ENCODE results near the gene GRAMD1A. TPM values are rescaled to one million over a fixed set of nuclear protein-coding genes. Genes with fewer than 3 reads are reported as not detected.

GRAMD1A gene
- total RNA-seq, 1 experiment from 2014 or later, result 49.4 TPM

DNA sequence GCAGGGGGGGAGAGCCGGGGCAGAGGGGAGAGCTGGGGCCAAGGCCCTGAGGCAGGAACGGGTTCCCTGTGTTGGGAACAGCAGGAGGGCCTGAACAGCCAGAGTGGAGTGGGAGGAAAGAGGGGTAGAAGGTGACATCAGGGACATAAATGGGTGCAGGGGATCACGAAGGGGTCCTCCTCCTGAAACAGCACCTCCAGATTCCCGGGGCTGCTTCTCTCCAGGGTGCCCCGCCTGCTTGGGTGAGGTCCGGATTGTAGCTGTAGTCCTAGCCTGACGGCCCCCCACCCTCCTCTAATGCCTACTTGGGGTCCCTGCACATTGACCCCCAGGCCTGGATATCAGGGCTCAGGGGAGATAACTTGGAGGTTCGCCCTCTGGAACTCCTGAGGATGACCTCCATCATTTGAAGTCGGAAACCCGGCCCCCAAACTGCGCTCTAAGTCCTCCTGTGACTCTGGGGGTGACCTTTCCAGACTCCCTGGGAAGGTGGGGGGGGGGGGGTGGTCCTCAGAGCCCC is 29.7 kb downstream of the GRAMD1A start:
- H3K27ac ChIP-seq, result no peak overlapping the region
- H3K9me3 ChIP-seq (replicated peaks), result no peaks in the 10 kb centered on the region
- H3K27me3 ChIP-seq, result no peaks in the 10 kb centered on the region
- no peaks in the 10 kb centered on the region for H3K4me1 ChIP-seq
- DNase-seq, result peak; percentile 19 to 35
- peak overlapping the region; percentile 58 for H3K4me3 ChIP-seq
- H3K36me3 ChIP-seq, result peaks cover 18% of the 10 kb centered on the region

DNA sequence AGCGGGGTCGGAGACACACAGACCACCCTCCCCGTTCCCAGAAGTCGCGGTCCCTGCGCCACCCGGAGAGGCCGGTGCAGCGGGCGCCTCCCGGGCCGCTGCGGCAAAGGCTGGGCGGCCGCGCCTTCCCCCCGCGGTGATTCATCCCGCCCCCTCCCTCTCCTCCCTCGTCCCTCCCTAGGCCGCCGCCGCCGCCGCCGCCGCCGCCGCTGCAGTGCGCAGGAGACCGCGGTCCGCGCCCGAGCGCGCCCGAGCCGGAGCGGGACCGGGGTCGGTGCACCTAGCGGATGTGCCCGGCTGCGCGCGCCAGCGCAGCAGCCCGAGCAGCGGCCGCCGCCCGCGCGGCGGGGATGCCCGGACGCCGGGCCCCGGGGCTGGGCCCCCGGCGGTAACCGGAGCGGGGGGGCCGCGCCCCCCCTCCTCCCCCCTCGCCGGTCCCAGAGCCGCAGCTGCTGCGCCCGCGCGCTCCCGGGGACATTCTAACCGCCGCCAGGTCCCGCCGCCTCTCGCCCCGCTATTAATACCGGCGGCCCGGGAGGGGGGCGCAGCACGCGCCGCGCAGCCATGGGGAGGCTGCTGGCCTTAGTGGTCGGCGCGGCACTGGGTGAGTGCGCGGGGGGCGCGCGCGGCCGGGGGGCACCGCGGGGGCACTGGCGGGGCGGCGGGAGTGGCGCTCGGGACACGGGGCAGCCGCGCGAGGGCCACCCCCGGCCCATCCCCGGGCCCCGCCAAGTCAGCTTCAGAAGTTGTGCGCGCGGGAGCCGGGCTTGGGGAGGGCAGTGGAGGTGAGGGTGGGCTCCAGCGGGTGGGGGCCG is 30.3 kb downstream of the GRAMD1A start, which contains the start of gene SCN1B:
Gene SCN1B (plus strand): TSS at position 214 of the 815 bp plus-strand sequence. CDS start 351 bp downstream, at position 565.
- Histone ChIP-seq H3K4me1 (no peaks in the 10 kb centered on the region), H3K9me3 (replicated peaks) (no peaks in the 10 kb centered on the region), H3K4me3 (peak within 1 kb of the TSS; percentile 58), H3K27me3 (no peaks in the 10 kb centered on the region), H3K27ac (no peak within 1 kb of the TSS), H3K36me3 (peaks cover 12% of the 10 kb centered on the region)
- peak; percentile 67 to 73 for DNase-seq

DNA sequence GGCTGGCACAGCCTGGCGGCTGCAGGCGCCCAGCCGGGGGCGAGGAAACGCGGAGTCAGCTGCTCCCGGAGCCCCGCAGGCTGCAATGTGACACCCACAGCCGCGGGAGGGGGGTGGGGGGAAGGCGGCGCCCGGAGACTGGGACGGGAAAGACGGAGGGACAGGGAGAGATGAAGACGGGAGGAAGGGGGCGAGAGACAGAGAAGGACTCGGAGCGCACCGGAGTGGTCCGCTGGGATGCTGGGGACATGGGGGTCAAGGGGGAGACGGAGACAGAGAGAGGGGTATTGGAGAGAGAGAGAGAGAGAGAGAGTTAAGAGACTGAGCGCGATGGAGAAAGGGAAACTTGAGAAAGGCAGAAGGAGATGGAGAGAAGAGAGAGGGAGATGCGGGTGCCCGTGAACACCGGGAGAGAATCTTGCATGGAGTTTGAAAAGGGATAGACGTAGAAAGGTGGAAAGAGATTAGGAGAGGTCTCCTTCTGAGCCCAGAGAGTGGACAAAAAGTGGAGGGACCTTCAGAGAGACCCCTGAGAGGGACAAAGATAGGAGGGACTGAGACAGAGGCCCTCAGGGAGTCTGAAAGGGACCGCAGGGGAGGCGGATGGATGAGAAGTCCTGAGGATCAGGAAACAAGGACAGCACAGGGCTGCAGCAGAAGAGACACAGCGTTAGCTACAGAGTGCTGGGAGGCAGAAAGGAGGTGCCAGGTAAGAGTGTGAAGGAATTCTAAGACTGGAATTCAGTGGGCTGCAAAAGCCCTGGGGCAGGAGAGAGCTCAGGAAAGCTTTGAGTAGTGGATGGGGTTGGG is 31.2 kb downstream of the GRAMD1A start:
- H3K4me1 ChIP-seq, result no peaks in the 10 kb centered on the region
- peaks cover 9% of the 10 kb centered on the region; the same call in 1 of the 2 replicates for H3K36me3 ChIP-seq
- H3K27ac ChIP-seq, result no peak overlapping the region
- peak; percentile 60 to 76 for DNase-seq
- H3K4me3 ChIP-seq, result peak overlapping the region; percentile 58
- H3K9me3 ChIP-seq (replicated peaks), result no peaks in the 10 kb centered on the region
- H3K27me3 ChIP-seq, result no peaks in the 10 kb centered on the region

DNA sequence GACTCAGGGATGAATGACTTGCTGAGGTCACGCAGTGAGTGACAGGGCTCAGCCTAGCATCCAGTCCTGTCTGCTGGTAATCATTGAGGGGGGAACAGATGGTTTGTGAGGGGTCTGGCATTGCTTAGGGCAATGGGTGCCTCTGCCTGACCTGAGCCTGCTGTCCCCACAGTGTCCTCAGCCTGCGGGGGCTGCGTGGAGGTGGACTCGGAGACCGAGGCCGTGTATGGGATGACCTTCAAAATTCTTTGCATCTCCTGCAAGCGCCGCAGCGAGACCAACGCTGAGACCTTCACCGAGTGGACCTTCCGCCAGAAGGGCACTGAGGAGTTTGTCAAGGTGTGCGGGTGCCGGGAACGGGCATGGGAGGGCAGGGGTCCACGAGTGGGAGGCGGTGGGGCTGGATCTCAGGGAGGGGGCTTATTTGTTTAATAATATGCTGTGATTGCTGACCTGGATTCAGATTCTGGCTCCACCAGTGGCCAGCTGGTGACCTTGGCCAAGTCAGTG is 32.3 kb downstream of the GRAMD1A start:
- no peaks in the 10 kb centered on the region for H3K9me3 ChIP-seq (replicated peaks)
- H3K36me3 ChIP-seq, result peaks cover 3% of the 10 kb centered on the region; the same call in 1 of the 2 replicates
- H3K27me3 ChIP-seq, result no peaks in the 10 kb centered on the region
- no peak for DNase-seq
- no peak overlapping the region for H3K4me3 ChIP-seq
- H3K27ac ChIP-seq, result no peak overlapping the region
- no peaks in the 10 kb centered on the region for H3K4me1 ChIP-seq

DNA sequence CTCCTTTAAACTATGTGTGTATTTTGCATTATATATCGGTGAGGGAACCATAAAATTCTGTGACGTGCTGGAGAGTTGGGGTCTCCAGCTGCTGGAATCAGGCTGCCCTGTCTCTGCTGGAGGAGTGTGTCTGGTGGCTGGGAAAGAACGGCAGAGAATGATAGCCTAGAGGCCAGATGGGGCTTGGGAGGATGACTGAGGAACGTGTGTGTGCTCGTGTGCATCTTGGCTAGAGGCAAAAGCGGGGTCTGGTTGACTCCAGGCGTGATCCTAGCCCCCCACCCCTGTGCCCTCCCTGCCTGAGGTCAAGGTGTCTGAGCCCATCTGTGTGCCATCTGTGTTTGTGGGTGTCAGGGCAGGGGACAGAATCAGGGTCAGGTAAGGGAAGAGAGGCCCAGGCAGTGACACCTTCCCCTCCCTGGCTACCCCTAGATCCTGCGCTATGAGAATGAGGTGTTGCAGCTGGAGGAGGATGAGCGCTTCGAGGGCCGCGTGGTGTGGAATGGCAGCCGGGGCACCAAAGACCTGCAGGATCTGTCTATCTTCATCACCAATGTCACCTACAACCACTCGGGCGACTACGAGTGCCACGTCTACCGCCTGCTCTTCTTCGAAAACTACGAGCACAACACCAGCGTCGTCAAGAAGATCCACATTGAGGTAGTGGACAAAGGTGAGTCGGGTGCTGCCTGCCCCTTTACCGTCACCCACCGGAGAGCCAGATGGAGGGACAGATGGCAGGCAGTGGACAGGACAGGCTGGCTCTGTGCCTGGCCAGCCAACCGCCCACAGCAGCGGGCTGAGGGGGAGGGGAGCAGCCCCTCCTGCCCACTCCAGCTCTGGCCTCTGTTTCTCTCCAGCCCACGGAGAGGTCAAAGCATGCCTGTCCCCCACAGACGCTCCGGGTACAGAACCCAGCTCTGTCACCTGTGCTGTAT is 33.2 kb downstream of the GRAMD1A start:
- Histone ChIP-seq H3K36me3 (no peaks in the 10 kb centered on the region), H3K9me3 (replicated peaks) (no peaks in the 10 kb centered on the region), H3K27me3 (no peaks in the 10 kb centered on the region), H3K27ac (no peak overlapping the region), H3K4me1 (no peaks in the 10 kb centered on the region), H3K4me3 (no peak overlapping the region)
- DNase-seq, result no peak

DNA sequence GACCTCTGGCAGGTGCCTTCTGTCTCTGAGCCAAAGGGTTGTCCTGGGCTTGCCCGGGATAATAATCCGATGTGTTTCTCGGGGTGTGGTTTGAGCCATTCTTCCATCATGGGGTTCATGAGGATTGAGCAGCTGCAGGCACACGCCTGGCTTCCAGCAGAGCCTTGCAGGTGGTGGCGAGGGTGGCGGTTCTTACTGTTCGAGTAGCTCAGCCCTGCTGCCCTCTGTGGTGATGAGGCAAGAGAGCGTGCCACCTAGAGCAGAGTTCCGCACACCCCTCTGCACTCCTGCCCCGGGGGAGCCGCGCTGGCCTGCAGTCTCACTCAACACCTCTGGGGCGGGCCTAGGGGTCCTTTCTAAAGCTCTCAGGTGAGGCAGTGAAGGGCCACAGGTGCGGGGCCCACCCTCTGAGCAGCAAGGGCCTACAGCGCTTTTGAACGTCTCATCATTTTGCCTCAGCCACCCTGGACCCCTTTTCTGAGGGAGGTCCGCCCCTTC is 33.9 kb downstream of the GRAMD1A start:
- H3K4me1 ChIP-seq, result no peaks in the 10 kb centered on the region
- no peaks in the 10 kb centered on the region for H3K27me3 ChIP-seq

DNA sequence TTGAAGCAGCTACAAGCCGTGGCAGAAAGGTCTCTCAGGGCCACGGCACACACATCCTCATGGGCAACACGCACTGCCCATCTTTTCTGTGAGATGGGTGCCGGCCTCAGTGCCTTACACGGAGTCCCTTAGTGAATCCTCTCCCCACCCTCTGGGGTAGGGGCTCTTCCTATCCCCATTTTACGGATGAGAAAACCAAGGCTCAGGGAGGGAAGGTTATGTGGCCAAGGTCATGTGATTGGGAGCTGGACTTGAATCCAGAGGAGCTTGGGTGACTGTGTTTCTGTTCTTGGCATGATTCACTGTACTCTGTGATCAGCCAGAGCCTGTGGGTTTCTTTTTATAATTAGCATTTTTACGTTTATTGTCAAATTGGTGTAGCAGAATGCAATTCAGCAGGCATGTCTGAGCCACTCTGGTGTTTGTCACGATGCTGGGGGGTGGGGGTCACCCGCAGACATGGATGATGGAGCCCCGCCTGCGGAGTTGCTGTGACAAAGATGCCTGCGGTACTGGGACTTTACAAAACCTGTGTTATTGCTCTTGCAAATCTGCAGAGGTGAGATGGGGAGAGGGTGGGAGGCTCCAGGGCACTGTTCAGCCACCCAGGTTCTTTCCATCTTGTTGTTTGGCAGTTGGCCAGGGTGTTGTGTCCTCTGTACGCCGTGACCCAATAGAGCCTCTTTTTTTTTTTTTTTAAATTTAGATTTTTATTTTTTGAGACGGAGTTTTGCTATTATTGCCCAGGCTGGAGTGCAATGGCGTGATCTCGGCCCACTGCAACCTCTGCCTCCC is 34.7 kb downstream of the GRAMD1A start:
- no peak overlapping the region for H3K27ac ChIP-seq
- no peak for DNase-seq
- H3K27me3 ChIP-seq, result no peaks in the 10 kb centered on the region
- H3K9me3 ChIP-seq (replicated peaks), result no peaks in the 10 kb centered on the region
- H3K4me1 ChIP-seq, result no peaks in the 10 kb centered on the region
- H3K4me3 ChIP-seq, result no peak overlapping the region
- no peaks in the 10 kb centered on the region for H3K36me3 ChIP-seq

More for the DNA sequence above, 33.9 kb downstream of the GRAMD1A start:
- H3K4me3 ChIP-seq, result no peak overlapping the region
- no peaks in the 10 kb centered on the region for H3K36me3 ChIP-seq
- H3K9me3 ChIP-seq (replicated peaks), result no peaks in the 10 kb centered on the region
- H3K27ac ChIP-seq, result no peak overlapping the region
- DNase-seq, result no peak

DNA sequence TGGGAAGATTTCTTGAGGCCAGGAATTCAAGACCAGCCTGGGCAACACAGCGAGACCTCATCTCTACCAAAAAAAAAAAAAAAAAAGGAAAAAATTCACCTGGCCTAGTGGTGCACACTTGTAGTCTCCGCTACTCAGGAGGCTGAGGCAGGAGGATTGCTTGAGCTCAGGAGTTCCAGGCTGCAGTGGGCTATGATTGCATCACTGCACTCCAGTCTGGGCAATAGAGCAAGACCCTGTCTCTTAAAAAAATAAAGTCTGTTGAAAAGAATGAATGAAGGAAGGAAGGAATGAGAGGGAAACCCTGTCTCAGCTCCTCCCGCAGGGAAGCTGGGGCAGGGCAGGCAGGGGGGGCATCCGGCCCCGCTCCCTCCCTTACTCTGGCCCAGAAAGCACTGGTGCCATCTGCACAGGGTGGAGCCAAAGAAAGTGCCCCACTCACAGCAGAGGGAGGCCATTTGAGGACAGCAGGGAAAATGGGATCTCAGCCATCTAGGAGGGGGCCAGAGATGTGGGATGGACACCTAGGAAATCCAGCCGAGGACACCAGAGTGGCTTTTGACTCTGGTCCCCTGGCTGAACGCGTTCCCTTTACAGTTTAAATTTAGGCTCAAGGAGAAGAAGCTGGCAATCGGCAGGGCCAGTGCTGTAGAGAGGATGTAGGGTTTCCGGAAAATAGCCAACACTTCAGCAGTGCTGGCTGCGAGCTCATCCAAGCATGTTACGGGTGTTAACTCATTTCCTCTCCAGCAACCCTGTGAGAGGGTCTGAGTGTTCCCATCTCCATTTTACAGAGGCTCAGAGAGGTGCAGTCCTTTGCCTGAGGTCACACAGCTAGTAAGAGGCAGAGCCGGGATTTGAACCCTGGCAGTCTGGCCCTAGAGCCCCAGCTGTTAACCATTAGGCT is 37.8 kb downstream of the GRAMD1A start:
- H3K9me3 ChIP-seq (replicated peaks), result no peaks in the 10 kb centered on the region
- H3K36me3 ChIP-seq, result no peaks in the 10 kb centered on the region
- H3K27me3 ChIP-seq, result no peaks in the 10 kb centered on the region
- no peak overlapping the region for H3K27ac ChIP-seq
- no peak overlapping the region for H3K4me3 ChIP-seq
- H3K4me1 ChIP-seq, result no peaks in the 10 kb centered on the region
- DNase-seq, result no peak

DNA sequence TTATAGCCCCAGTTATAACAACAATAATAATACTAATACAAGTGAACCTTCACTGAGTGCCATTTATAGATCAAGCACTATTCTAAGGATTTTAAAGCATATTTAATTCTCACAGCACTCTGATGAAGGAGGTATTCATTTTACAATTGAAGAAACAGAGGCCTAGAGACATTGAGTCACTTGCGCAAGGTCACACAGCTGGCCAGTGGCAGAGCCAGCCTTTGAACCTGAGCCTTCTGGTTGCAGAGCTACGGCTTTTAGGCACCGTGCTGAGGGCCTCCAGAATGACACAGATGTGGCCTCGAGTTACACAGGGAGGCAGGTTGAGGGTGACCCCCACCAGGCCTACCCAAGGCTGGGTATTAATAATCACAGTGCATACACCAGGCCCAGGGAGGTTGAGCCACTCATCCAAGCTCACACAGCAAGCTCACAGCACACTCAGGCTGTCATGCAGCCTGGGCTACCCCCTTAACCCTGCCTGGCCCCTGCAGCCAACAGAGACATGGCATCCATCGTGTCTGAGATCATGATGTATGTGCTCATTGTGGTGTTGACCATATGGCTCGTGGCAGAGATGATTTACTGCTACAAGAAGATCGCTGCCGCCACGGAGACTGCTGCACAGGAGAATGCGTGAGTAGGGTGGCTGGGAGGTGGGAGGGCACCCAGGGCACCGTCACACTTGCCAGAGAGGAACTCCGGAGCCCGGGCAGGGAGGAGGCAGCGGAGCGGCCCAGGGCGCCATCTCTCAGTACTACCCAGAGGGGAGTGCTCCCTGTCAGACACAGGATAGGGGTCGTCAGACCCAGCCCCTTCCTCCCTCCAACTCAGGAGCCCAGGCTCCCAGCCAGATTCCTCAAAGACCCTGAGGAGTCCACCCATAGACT is 38.7 kb downstream of the GRAMD1A start:
- Histone ChIP-seq H3K4me3 (no peak overlapping the region), H3K27me3 (no peaks in the 10 kb centered on the region), H3K27ac (no peak overlapping the region), H3K36me3 (no peaks in the 10 kb centered on the region), H3K9me3 (replicated peaks) (no peaks in the 10 kb centered on the region), H3K4me1 (no peaks in the 10 kb centered on the region)
- DNase-seq, result no peak

DNA sequence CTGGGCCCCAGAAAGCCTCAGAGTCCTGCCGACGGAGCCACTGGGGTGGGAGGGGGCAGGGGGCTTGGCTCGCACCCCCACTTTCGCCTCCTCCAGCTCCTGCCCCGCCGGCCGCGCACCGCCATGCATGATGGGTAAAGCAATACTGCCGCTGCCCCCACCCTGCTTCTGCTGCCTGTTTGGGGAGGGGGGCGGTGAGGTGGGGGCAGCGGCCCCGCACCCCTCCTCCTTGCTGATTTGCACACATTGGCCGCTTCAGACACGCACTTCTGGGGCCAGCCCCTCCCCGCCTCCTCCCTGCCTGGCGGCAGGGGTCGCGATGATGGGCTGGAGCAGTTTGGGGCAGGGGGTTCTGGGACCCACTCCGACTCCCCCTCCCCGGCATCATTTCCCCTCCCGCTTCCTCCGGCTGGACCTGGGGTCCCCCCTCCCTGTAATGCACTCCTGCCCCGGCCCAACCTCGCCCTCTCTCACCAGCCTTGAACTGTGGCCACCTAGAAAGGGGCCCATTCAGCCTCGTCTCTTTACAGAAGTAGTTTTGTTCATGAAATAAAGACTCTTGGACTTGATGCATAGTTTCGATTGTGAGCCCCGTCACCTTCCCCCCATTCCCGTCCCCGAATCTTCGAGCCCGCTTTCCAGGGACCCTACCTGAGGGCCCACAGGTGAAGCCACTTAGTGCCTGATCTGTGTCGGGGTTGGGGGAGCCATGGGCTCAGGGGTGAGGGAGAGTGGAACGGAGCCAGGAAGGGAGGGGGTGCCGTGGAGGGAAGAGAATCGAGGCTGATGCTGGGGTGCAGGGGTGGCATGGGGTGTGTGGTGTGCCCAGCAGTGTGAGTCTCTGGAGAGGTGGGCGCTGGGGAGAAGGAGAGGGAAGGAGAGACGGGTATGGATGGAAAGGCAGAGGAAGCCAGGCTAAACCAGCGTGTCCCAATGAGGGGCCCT is 40.0 kb downstream of the GRAMD1A start:
- no peaks in the 10 kb centered on the region for H3K27me3 ChIP-seq
- H3K9me3 ChIP-seq (replicated peaks), result no peaks in the 10 kb centered on the region
- H3K4me3 ChIP-seq, result no peak overlapping the region
- no peaks in the 10 kb centered on the region for H3K4me1 ChIP-seq
- H3K36me3 ChIP-seq, result no peaks in the 10 kb centered on the region
- no peak overlapping the region for H3K27ac ChIP-seq
- no peak for DNase-seq

Measured in SJCRH30 (cell line).